SK-N-SH (cell line): Measurements from ENCODE around the gene ORC6. TPM values are rescaled to one million over a fixed set of nuclear protein-coding genes. Genes with fewer than 3 reads are reported as not detected.

ENCODE experiments used
- CTCF ChIA-PET: fragments of 300-600, 350-600 bp; formaldehyde crosslinking; extraction: SDS; loops from one replicate; lab custom pipeline; 2021; lab: Yijun Ruan, JAX
- POLR2A ChIA-PET: fragments of 350-600 bp; sonication (Branson Sonifier 250); formaldehyde crosslinking; extraction: SDS; loops from one replicate; lab custom pipeline; 2020; ENCODE audit warnings: antibody characterized with exemption, inconsistent platforms; lab: Yijun Ruan, JAX
- DNase-seq: peaks from one replicate; pipeline ENCODE4 v3.0.0; 2012
- H2AFZ ChIP-seq: fragments of 200-600 bp; sonication (generic); 2 replicates; pipeline ENCODE4 v1.8.1; 2016; ENCODE audit warnings: antibody characterized with exemption, mild to moderate bottlenecking, low read depth
- H3F3A ChIP-seq: fragments of 200-600 bp; sonication (generic); replicated peaks from 2 replicates; pipeline ENCODE3; 2016; ENCODE audit warnings: antibody characterized with exemption, mild to moderate bottlenecking; ENCODE audit not compliant: insufficient read depth
- H3K27ac ChIP-seq, 2 experiments: fragments of 200-500 bp in 1 of 2; fragments of 200-600 bp in 1 of 2; sonication (Bioruptor generic) in 1 of 2; sonication (generic), shearing (Covaris generic) in 1 of 2; 2 replicates each; pipeline versions ENCODE4 v1.5.1 to v1.6.1; 2014 to 2016; ENCODE audit warnings: low read depth in 2 of 2, inconsistent platforms in 1 of 2, low read length in 1 of 2, mild to moderate bottlenecking in 1 of 2, mixed read lengths in 1 of 2
- H3K27me3 ChIP-seq: fragments of 200-600 bp; sonication (generic), shearing (Covaris generic); 2 replicates; pipeline ENCODE4 v1.6.1; 2016; ENCODE audit warnings: mixed run types; ENCODE audit not compliant: insufficient read depth
- H3K36me3 ChIP-seq, 2 experiments: fragments of 200-500 bp in 1 of 2; fragments of 200-600 bp in 1 of 2; sonication (Bioruptor generic) in 1 of 2; sonication (generic) in 1 of 2; replicated peaks in 1 of 2; 2 replicates each; pipeline versions ENCODE3 to v1.5.1; 2014 to 2016; ENCODE audit warnings: low read length in 1 of 2, mild to moderate bottlenecking in 1 of 2; ENCODE audit not compliant: insufficient read depth in 2 of 2, control insufficient read depth in 1 of 2
- H3K4me1 ChIP-seq, 2 experiments: fragments of 200-500 bp in 1 of 2; fragments of 200-600 bp in 1 of 2; sonication (Bioruptor generic) in 1 of 2; sonication (generic), shearing (Covaris generic) in 1 of 2; 2 replicates each; pipeline versions ENCODE4 v1.5.1 to v1.6.1; 2014 to 2016; ENCODE audit warnings: low read depth in 1 of 2, low read length in 1 of 2, mixed run types in 1 of 2; ENCODE audit not compliant: insufficient read depth in 2 of 2, control insufficient read depth in 1 of 2
- H3K4me2 ChIP-seq: fragments of 200-600 bp; sonication (generic), shearing (Covaris generic); 2 replicates; pipeline ENCODE4 v1.6.1; 2017; ENCODE audit warnings: mixed run types
- H3K4me3 ChIP-seq, 2 experiments: fragments of 200-500 bp in 1 of 2; fragments of 200-600 bp in 1 of 2; sonication (Bioruptor generic) in 1 of 2; sonication (generic), shearing (Covaris generic) in 1 of 2; 2 replicates each; pipeline versions ENCODE4 v1.5.1 to v1.8.1; 2014 to 2016; ENCODE audit warnings: low read depth in 2 of 2, inconsistent platforms in 1 of 2, low read length in 1 of 2, mild to moderate bottlenecking in 1 of 2, mixed read lengths in 1 of 2, moderate library complexity in 1 of 2
- H3K79me2 ChIP-seq: fragments of 200-600 bp; sonication (generic); 2 replicates; pipeline ENCODE4 v1.8.1; 2017; ENCODE audit warnings: mild to moderate bottlenecking; ENCODE audit not compliant: insufficient read depth
- H3K9ac ChIP-seq: fragments of 200-600 bp; sonication (generic); 2 replicates; pipeline ENCODE4 v1.6.1; 2017; ENCODE audit warnings: mixed run types
- H3K9me2 ChIP-seq: fragments of 200-600 bp; sonication (generic); 2 replicates; pipeline ENCODE4 v1.6.1; 2017; ENCODE audit warnings: mixed run types
- H3K9me3 ChIP-seq: fragments of 200-600 bp; sonication (generic); 2 replicates; pipeline ENCODE4 v1.6.1; 2017; ENCODE audit warnings: mixed run types, mild to moderate bottlenecking, moderate library complexity
- H4K20me1 ChIP-seq: fragments of 200-600 bp; sonication (generic); 2 replicates; pipeline ENCODE4 v1.6.1; 2017; ENCODE audit warnings: mild to moderate bottlenecking, mixed run types; ENCODE audit not compliant: insufficient read depth
- CHD2 ChIP-seq: fragments of 150-350 bp; IDR thresholded peaks from 2 replicates; pipeline ENCODE4 v1.6.1; 2018; ENCODE audit warnings: low read length; ENCODE audit not compliant: partially characterized antibody
- ELF1 ChIP-seq: IDR thresholded peaks from 2 replicates; pipeline ENCODE4 v1.4.0; 2012
- EZH2phosphoT487 ChIP-seq: fragments of 200-600 bp; sonication (generic); IDR thresholded peaks from 2 replicates; pipeline ENCODE4 v1.6.1; 2017; ENCODE audit warnings: low read depth, mixed run types, mild to moderate bottlenecking, antibody characterized with exemption, moderate library complexity, borderline replicate concordance
- FOXJ3 ChIP-seq: sonication (generic); formaldehyde crosslinking; IDR thresholded peaks from 2 replicates; pipeline ENCODE4 v1.5.1; 2020; ENCODE audit warnings: mild to moderate bottlenecking, missing genetic modification reagents
- FOXM1 ChIP-seq: IDR thresholded peaks from 2 replicates; pipeline ENCODE4 v1.4.0; 2012; ENCODE audit warnings: low read depth, mild to moderate bottlenecking
- GATA2 ChIP-seq: sonication (generic); formaldehyde crosslinking; IDR thresholded peaks from 2 replicates; pipeline ENCODE4 v1.5.0; 2020; ENCODE audit warnings: mild to moderate bottlenecking, missing genetic modification reagents
- MXI1 ChIP-seq: IDR thresholded peaks from 2 replicates; pipeline ENCODE4 v1.6.1; 2012; ENCODE audit warnings: mild to moderate bottlenecking, low read depth, low read length, improper control_type of control experiment
- POLR2AphosphoS5 ChIP-seq: IDR thresholded peaks from 2 replicates; pipeline ENCODE4 v1.6.1; 2012; ENCODE audit warnings: low read depth, low read length
- RAD21 ChIP-seq: IDR thresholded peaks from 2 replicates; pipeline ENCODE4 v1.6.1; 2012; ENCODE audit warnings: mild to moderate bottlenecking, low read length
- RCOR1 ChIP-seq: fragments of 150-350 bp; IDR thresholded peaks from 2 replicates; pipeline ENCODE4 v1.6.1; 2017; ENCODE audit warnings: antibody characterized with exemption, low read length
- SMC3 ChIP-seq: IDR thresholded peaks from 2 replicates; pipeline ENCODE4 v1.6.1; 2012; ENCODE audit warnings: low read depth, low read length, improper control_type of control experiment
- TAF1 ChIP-seq: IDR thresholded peaks from 2 replicates; pipeline ENCODE4 v1.6.1; 2012; ENCODE audit warnings: low read depth, mild to moderate bottlenecking, low read length, moderate library complexity, borderline replicate concordance
- TEAD4 ChIP-seq: IDR thresholded peaks from 2 replicates; pipeline ENCODE4 v1.4.0; 2012; ENCODE audit warnings: mild to moderate bottlenecking, borderline replicate concordance; ENCODE audit not compliant: insufficient read depth
- YY1 ChIP-seq: IDR thresholded peaks from 2 replicates; pipeline ENCODE4 v1.4.0; 2012; ENCODE audit warnings: low read depth, mild to moderate bottlenecking
- WGBS: methylation state at CpG from one replicate; pipeline ENCODE4 v1.1.6; 2017; ENCODE audit warnings: low lambda C conversion rate; 5-methylcytosine and 5-hydroxymethylcytosine counted together
- polyA plus RNA-seq, 3 experiments: library from polyadenylated mRNA; depleted of rRNA; stranded (reverse); fragments of >200 nt; gene quantifications; 2 replicates each; pipeline ENCODE4 v1.2.3, GENCODE V29; 2012
- TF ChIP-seq, protein P1 (sequence below): fragments of 150-350 bp; IDR thresholded peaks from 2 replicates; pipeline ENCODE4 v1.6.1; 2017; ENCODE audit warnings: antibody characterized with exemption, low read length, low read depth, borderline replicate concordance
- TF ChIP-seq, protein P2 (sequence below): IDR thresholded peaks from 2 replicates; pipeline ENCODE4 v1.4.0; 2012; ENCODE audit warnings: low read depth, borderline replicate concordance
- TF ChIP-seq, protein P3 (sequence below): IDR thresholded peaks from 2 replicates; pipeline ENCODE4 v1.4.0; 2012; ENCODE audit warnings: low read depth

The ORC6 gene
- polyA plus RNA-seq, 1 of the 3 experiments (the other 2 are of a cell fraction): 17.4 TPM

GRCh38 chr16:46713634-46714033 is 24.2 kb downstream of the ORC6 start:
- H3K9ac ChIP-seq: no peak overlapping the region
- H3K9me3 ChIP-seq: no peaks in the 10 kb centered on the region
- H3K4me1 ChIP-seq: peaks cover 0 to 5% of the 10 kb centered on the region in 2 experiments; a peak in 1 of 4 replicates
- H3K9me2 ChIP-seq: no peaks in the 10 kb centered on the region
- ChIA-PET CTCF (no interaction called here), POLR2A (interaction anchor here (0.5 kb wide), 1 partner anchor 98 kb away, joined by 3 read pairs; no protein-coding TSS in a partner anchor)
- H3K36me3 ChIP-seq: no peaks in the 10 kb centered on the region
- H3K79me2 ChIP-seq: no peaks in the 10 kb centered on the region
- DNase-seq: no peak
- no peaks in the 10 kb centered on the region for H3F3A ChIP-seq
- H3K27me3 ChIP-seq: no peaks in the 10 kb centered on the region
- TF ChIP-seq, protein P1, sequence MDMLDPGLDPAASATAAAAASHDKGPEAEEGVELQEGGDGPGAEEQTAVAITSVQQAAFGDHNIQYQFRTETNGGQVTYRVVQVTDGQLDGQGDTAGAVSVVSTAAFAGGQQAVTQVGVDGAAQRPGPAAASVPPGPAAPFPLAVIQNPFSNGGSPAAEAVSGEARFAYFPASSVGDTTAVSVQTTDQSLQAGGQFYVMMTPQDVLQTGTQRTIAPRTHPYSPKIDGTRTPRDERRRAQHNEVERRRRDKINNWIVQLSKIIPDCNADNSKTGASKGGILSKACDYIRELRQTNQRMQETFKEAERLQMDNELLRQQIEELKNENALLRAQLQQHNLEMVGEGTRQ: no peak
- TF ChIP-seq TAF1 (no peak), FOXM1 (no peak), CHD2 (no peak), SMC3 (no peak), RAD21 (no peak), EZH2phosphoT487 (no peak), POLR2AphosphoS5 (no peak), MXI1 (no peak), GATA2 (no peak; the same call in 1 of the 2 replicates), TEAD4 (no peak)
- H3K4me2 ChIP-seq: no peak overlapping the region
- H3K4me3 ChIP-seq: no peak overlapping the region
- no peaks in the 10 kb centered on the region for H4K20me1 ChIP-seq
- H2AFZ ChIP-seq: no peak overlapping the region
- 62% methylated on average over 3 of the region's 3 CpGs for WGBS
- H3K27ac ChIP-seq: no peak overlapping the region

DNA sequence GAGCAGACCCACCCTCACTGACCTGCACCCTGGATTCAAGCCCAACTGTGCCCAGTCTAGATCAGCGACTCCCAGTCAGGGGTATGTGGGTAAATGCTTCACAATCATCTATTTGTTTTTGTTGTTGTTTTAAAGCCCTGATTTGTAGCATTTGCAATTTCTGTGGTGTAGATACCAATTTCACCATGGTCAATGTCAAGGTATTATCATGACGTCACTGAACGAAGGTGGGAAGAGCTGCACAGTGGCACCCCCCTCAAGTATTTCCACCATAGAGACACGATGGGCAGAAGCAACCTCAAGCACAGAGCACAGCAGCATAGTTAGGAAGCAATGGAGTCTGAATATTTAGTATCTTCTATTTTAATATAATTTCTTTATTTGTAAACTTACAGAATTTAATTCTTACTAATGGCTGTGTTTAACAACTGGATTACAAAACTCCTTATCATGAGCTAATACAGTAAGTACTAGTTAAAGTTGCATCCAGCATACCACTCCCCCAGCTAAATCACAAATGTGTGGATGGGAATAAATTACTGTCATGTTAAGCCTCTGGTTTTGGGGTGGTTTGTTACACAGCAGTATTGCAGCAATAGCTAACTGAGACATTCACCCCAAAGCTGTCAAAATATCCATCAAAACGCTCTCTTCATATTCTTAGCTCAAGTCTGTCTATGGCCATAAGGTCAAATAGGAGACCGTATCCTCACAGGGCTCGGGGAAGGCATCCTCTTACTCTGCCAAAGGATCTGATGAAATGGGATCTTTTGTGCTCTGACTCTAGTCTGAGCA is 25.5 kb downstream of the ORC6 start:
- TF ChIP-seq RCOR1 (no peak), FOXJ3 (CRISPR knock-in tag) (no peak), POLR2AphosphoS5 (no peak), TEAD4 (no peak), YY1 (no peak), RAD21 (no peak), ELF1 (no peak), GATA2 (no peak)
- TF ChIP-seq, protein P2, sequence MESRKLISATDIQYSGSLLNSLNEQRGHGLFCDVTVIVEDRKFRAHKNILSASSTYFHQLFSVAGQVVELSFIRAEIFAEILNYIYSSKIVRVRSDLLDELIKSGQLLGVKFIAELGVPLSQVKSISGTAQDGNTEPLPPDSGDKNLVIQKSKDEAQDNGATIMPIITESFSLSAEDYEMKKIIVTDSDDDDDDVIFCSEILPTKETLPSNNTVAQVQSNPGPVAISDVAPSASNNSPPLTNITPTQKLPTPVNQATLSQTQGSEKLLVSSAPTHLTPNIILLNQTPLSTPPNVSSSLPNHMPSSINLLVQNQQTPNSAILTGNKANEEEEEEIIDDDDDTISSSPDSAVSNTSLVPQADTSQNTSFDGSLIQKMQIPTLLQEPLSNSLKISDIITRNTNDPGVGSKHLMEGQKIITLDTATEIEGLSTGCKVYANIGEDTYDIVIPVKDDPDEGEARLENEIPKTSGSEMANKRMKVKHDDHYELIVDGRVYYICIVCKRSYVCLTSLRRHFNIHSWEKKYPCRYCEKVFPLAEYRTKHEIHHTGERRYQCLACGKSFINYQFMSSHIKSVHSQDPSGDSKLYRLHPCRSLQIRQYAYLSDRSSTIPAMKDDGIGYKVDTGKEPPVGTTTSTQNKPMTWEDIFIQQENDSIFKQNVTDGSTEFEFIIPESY: no peak
- TF ChIP-seq, protein P3, sequence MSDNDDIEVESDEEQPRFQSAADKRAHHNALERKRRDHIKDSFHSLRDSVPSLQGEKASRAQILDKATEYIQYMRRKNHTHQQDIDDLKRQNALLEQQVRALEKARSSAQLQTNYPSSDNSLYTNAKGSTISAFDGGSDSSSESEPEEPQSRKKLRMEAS: no peak
- WGBS: 65% methylated on average over 7 of the region's 7 CpGs

More for the DNA sequence above, 25.5 kb downstream of the ORC6 start:
- no peak overlapping the region for H3K4me2 ChIP-seq
- no peaks in the 10 kb centered on the region for H4K20me1 ChIP-seq
- ChIA-PET CTCF (interaction anchor here (1.2 kb wide), 1 partner anchor 18 kb away, joined by 3 read pairs; no protein-coding TSS in a partner anchor), POLR2A (no interaction called here)
- peaks cover 0 to 5% of the 10 kb centered on the region in 2 experiments; a peak in 1 of 4 replicates for H3K4me1 ChIP-seq
- no peaks in the 10 kb centered on the region for H3K27me3 ChIP-seq
- H3K9me2 ChIP-seq: no peaks in the 10 kb centered on the region
- H3K36me3 ChIP-seq: no peaks in the 10 kb centered on the region
- no peak for DNase-seq
- H3K9me3 ChIP-seq: no peaks in the 10 kb centered on the region
- H3K9ac ChIP-seq: no peak overlapping the region
- no peaks in the 10 kb centered on the region for H3F3A ChIP-seq
- H3K4me3 ChIP-seq: no peak overlapping the region
- no peaks in the 10 kb centered on the region for H3K79me2 ChIP-seq
- H2AFZ ChIP-seq: no peak overlapping the region
- H3K27ac ChIP-seq: no peak overlapping the region
